K562 (cell line): ENCODE data around the gene ULK2. TPM values are rescaled to one million over a fixed set of nuclear protein-coding genes. Genes with fewer than 3 reads are reported as not detected.

Experiments
- ATAC-seq: fragments of 200-7000 bp; cut with Tn5 transposase; 3 replicates; pipeline ENCODE4 v1.9.1; 2020; ENCODE audit warnings: moderate library complexity
- BruUV-seq: library from RNA; stranded (reverse); fragments of 400-500 nt; replicated peaks from 2 replicates; lab custom pipeline; 2021; lab: Mats Ljungman, UMichigan
- CTCF ChIA-PET: fragments of 300-600 bp; formaldehyde crosslinking; extraction: SDS; loops from one replicate; lab custom pipeline; 2021; ENCODE audit warnings: low intra/inter-chr PET ratio; lab: Yijun Ruan, JAX
- POLR2A ChIA-PET: fragments of 300-600, 350-650 bp; sonication (Branson Sonifier 250); formaldehyde crosslinking; extraction: SDS; loops from one replicate; lab custom pipeline; 2021; ENCODE audit warnings: antibody characterized with exemption, inconsistent platforms; lab: Yijun Ruan, JAX
- DNase-seq, 4 experiments: peaks; one replicate each; pipeline versions ENCODE4 v3.0.0 to v3.0.0-alpha.2; 2011 to 2018; ENCODE audit warnings: low spot score in 3 of 4, mixed read lengths in 3 of 4; ENCODE audit errors: extremely low read depth in 1 of 4
- FAIRE-seq: peaks from 2 replicates; lab custom pipeline; 2011; peaks lifted over from hg19 to GRCh38; lab: Jason Lieb, UNC
- H2AFZ ChIP-seq: 2 replicates; pipeline ENCODE4 v1.6.0; 2011; ENCODE audit warnings: low read depth, low read length, control low read depth, inconsistent platforms
- H3K27ac ChIP-seq: fragments of 200-600 bp; 3 replicates; pipeline ENCODE4 v1.8.0; 2011; ENCODE audit warnings: low read depth, mild to moderate bottlenecking, control low read depth, inconsistent platforms, low read length, moderate library complexity, mixed read lengths; ENCODE audit errors: extremely low read depth
- H3K27me3 ChIP-seq, 2 experiments: fragments of 300-600 bp in 1 of 2; 2 replicates in 1 of 2; 3 replicates in 1 of 2; pipeline versions ENCODE4 v1.6.0 to v1.8.0; 2011; ENCODE audit warnings: inconsistent platforms in 2 of 2, low read length in 2 of 2, mild to moderate bottlenecking in 1 of 2, mixed read lengths in 1 of 2, moderate library complexity in 1 of 2; ENCODE audit not compliant: control insufficient read depth in 2 of 2, insufficient read depth in 2 of 2
- H3K36me3 ChIP-seq: fragments of 300-600 bp; 3 replicates; pipeline ENCODE4 v1.8.0; 2011; ENCODE audit warnings: mild to moderate bottlenecking, low read length, inconsistent platforms; ENCODE audit not compliant: control insufficient read depth, insufficient read depth
- H3K4me1 ChIP-seq, 2 experiments: fragments of 200-600 bp in 1 of 2; replicated peaks in 1 of 2; 2 replicates in 1 of 2; 3 replicates in 1 of 2; pipeline versions ENCODE4 v1.5.1 to v1.8.0; 2011; ENCODE audit warnings: inconsistent platforms in 2 of 2, low read length in 2 of 2, mild to moderate bottlenecking in 1 of 2, mixed read lengths in 1 of 2, moderate library complexity in 1 of 2; ENCODE audit not compliant: control insufficient read depth in 2 of 2, insufficient read depth in 2 of 2
- H3K4me2 ChIP-seq: 2 replicates; pipeline ENCODE4 v1.6.1; 2011; ENCODE audit warnings: low read length, control low read depth, inconsistent platforms, mixed read lengths; ENCODE audit not compliant: insufficient read depth
- H3K4me3 ChIP-seq: fragments of 200-600 bp; sonication (generic), shearing (Covaris generic); 2 replicates; pipeline ENCODE4 v1.5.1; 2016; ENCODE audit warnings: control low read depth, inconsistent platforms
- H3K79me2 ChIP-seq: fragments of 200-600 bp; 3 replicates; pipeline ENCODE4 v1.8.0; 2011; ENCODE audit warnings: low read length, inconsistent platforms; ENCODE audit not compliant: control insufficient read depth, insufficient read depth
- H3K9ac ChIP-seq, 2 experiments: 2 replicates each; pipeline versions ENCODE4 v1.6.0 to v1.6.1; 2011; ENCODE audit warnings: low read depth in 2 of 2, low read length in 2 of 2, control low read depth in 1 of 2, inconsistent platforms in 1 of 2, mild to moderate bottlenecking in 1 of 2, mixed read lengths in 1 of 2; ENCODE audit not compliant: insufficient read depth in 1 of 2
- H3K9me1 ChIP-seq: one replicate; pipeline ENCODE4 v1.6.0; 2011; ENCODE audit warnings: inconsistent platforms, mild to moderate bottlenecking, low read length, moderate library complexity; ENCODE audit not compliant: control insufficient read depth, insufficient read depth
- H3K9me3 ChIP-seq: replicated peaks from 2 replicates; pipeline ENCODE4 v1.5.1; 2011; ENCODE audit warnings: low read depth, low read length, inconsistent platforms; ENCODE audit not compliant: control insufficient read depth, insufficient read depth
- H4K20me1 ChIP-seq: replicated peaks from 2 replicates; pipeline ENCODE4 v1.6.1; 2011; ENCODE audit warnings: low read length, inconsistent platforms, mixed read lengths; ENCODE audit not compliant: control insufficient read depth, insufficient read depth
- NFIC ChIP-seq: fragments of 450-650 bp; IDR thresholded peaks from 2 replicates; pipeline ENCODE4 v1.6.1; 2017; ENCODE audit warnings: mild to moderate bottlenecking, inconsistent platforms
- PATZ1 ChIP-seq: fragments of 250-450 bp; sonication (Bioruptor Pico); IDR thresholded peaks from 2 replicates; pipeline ENCODE4 v1.5.0; 2020; ENCODE audit warnings: mild to moderate bottlenecking, borderline replicate concordance
- POLR2AphosphoS5 ChIP-seq: IDR thresholded peaks from 2 replicates; pipeline ENCODE4 v1.6.1; 2011; ENCODE audit warnings: mild to moderate bottlenecking, low read depth, low read length, moderate library complexity; ENCODE audit not compliant: control insufficient read depth, insufficient read depth
- WGBS: fragments of 100-300 bp; shearing (Covaris generic); methylation state at CpG from one replicate; pipeline ENCODE4 v1.1.6; 2016; ENCODE audit warnings: low coverage, mixed read lengths; ENCODE audit not compliant: insufficient coverage; ENCODE audit errors: missing lambda C conversion rate; 5-methylcytosine and 5-hydroxymethylcytosine counted together
- in situ Hi-C: fragments of 300-500 bp; cut with MboI; formaldehyde crosslinking; loops from 4 replicates; pipeline ENCODE4 v1.15.0; 2018; ENCODE audit warnings: inconsistent platforms, mixed read lengths
- intact Hi-C: fragments of 100-400 bp; cut with micrococcal nuclease; formaldehyde crosslinking; loops from 2 replicates; pipeline ENCODE4 v1.14.2; 2022
- polyA plus RNA-seq, 8 experiments: library from polyadenylated mRNA; depleted of rRNA in 4 of 8; stranded (reverse) in 5 of 8; unstranded in 3 of 8; fragments of >200 nt; fragmentation: Nextera tagmentation in 2 of 8; fragmentation: Illumina TruSeq in 1 of 8; extraction: Ambion mirVana in 2 of 8; extraction: Trizol in 1 of 8; gene quantifications; 2 replicates each; pipeline versions ENCODE4 v1.2.1 to v1.2.3, GENCODE V29; 2011 to 2014; ENCODE audit warnings: inconsistent platforms in 1 of 8, missing spikeins in 1 of 8
- total RNA-seq, 7 experiments: library from RNA; depleted of rRNA in 6 of 7; stranded (reverse); fragments of >200 nt in 6 of 7; fragmentation: Illumina TruSeq in 2 of 7; extraction: Trizol in 2 of 7; gene quantifications; 2 replicates each; pipeline versions ENCODE4 v1.2.1 to v1.2.3, GENCODE V29; 2011 to 2021; ENCODE audit warnings: low replicate concordance in 1 of 7

ULK2 gene
- total and polyA plus RNA-seq, 9 of the 15 experiments (the other 6 are each of a cell fraction or from before 2014, with no cell fraction given) = 0.01 to 0.18 (median 0.07) TPM; not detected in 5

- peaks cover 0 to 4% of the 10 kb centered on the region in 2 experiments; a peak in 2 of 5 replicates for H3K4me1 ChIP-seq
- in situ Hi-C loops = no loop called here
Observed at GRCh38 chr17:19728084-19728495, 139.6 kb downstream of the ULK2 start.

More at GRCh38 chr17:19728084-19728495, 139.6 kb downstream of the ULK2 start:
- no peaks in the 10 kb centered on the region for H3K9me3 ChIP-seq
- CTCF ChIA-PET = no interaction called here
- POLR2A ChIA-PET = no interaction called here
- intact Hi-C loops = no loop called here
- TF ChIP-seq NFIC (peak; percentile 74), PATZ1 (CRISPR knock-in tag) (no peak), POLR2AphosphoS5 (no peak)
- TF ChIP-seq, all 486 proteins: peak for 1
- H3K4me3 ChIP-seq = no peak overlapping the region
- DNase-seq (no peak), ATAC-seq (no peak), FAIRE-seq (no peak)
- WGBS = 0% methylated on average over 6 of the region's 7 CpGs
- BruUV-seq = no TSS peak
- no peak overlapping the region for H2AFZ ChIP-seq
- peaks cover 0 to 26% of the 10 kb centered on the region in 2 experiments; a peak in 2 of 5 replicates for H3K27me3 ChIP-seq
- H3K9me1 ChIP-seq = no peaks in the 10 kb centered on the region
- no peaks in the 10 kb centered on the region for H3K36me3 ChIP-seq
- no peak overlapping the region for H3K4me2 ChIP-seq
- no peak overlapping the region for H3K9ac ChIP-seq
- H4K20me1 ChIP-seq = no peaks in the 10 kb centered on the region
- no peaks in the 10 kb centered on the region for H3K79me2 ChIP-seq
- no peak overlapping the region for H3K27ac ChIP-seq
